Stimulated activated naive CD8-positive, alpha-beta T cell treated with anti-CD3 and anti-CD28 coated beads, Interleukin-15, Interleukin-2, amounts not matched to agents 100 ng/mL and 50 ng/mL, for 24 hours (primary cell): ENCODE measurements around the gene SEM1.
A peak's percentile ranks its signal among the peaks of the same experiment; 100 is the strongest.

Experiments
- H3K27ac Mint-ChIP-seq: one replicate; pipeline ENCODE4 v1.8.0; 2021; ENCODE audit warnings: mild to moderate bottlenecking, mixed read lengths
- H3K27me3 Mint-ChIP-seq: one replicate; pipeline ENCODE4 v1.8.0; 2021; ENCODE audit warnings: mixed read lengths
- H3K36me3 Mint-ChIP-seq: one replicate; pipeline ENCODE4 v1.8.0; 2021; ENCODE audit warnings: low read depth, mixed read lengths
- H3K4me1 Mint-ChIP-seq: one replicate; pipeline ENCODE4 v1.8.0; 2021; ENCODE audit warnings: low read depth, mixed read lengths
- H3K4me3 Mint-ChIP-seq: one replicate; pipeline ENCODE4 v1.8.0; 2021; ENCODE audit warnings: mild to moderate bottlenecking, mixed read lengths
- H3K9me3 Mint-ChIP-seq: one replicate; pipeline ENCODE4 v1.8.0; 2021; ENCODE audit warnings: mixed read lengths

Gene SEM1

GRCh38 chr7:96686305-96686704 is 23.3 kb downstream of the SEM1 start:
- H3K4me1 Mint-ChIP-seq: peaks cover 29% of the 10 kb centered on the region
- peak overlapping the region; percentile 38 for H3K27ac Mint-ChIP-seq
- H3K36me3 Mint-ChIP-seq: peaks cover 76% of the 10 kb centered on the region
- no peak overlapping the region for H3K4me3 Mint-ChIP-seq
- no peaks in the 10 kb centered on the region for H3K27me3 Mint-ChIP-seq
- H3K9me3 Mint-ChIP-seq: peaks cover 13% of the 10 kb centered on the region

GRCh38 chr7:96685755-96686154 is 23.9 kb downstream of the SEM1 start:
- peaks cover 29% of the 10 kb centered on the region for H3K4me1 Mint-ChIP-seq
- no peaks in the 10 kb centered on the region for H3K27me3 Mint-ChIP-seq
- H3K27ac Mint-ChIP-seq: peak overlapping the region; percentile 38
- H3K9me3 Mint-ChIP-seq: peaks cover 17% of the 10 kb centered on the region
- H3K36me3 Mint-ChIP-seq: peaks cover 77% of the 10 kb centered on the region
- no peak overlapping the region for H3K4me3 Mint-ChIP-seq

- peaks cover 29% of the 10 kb centered on the region for H3K4me1 Mint-ChIP-seq
- H3K27me3 Mint-ChIP-seq: no peaks in the 10 kb centered on the region
- no peak overlapping the region for H3K4me3 Mint-ChIP-seq
- peaks cover 79% of the 10 kb centered on the region for H3K36me3 Mint-ChIP-seq
- peak overlapping the region; percentile 16 for H3K27ac Mint-ChIP-seq
- peaks cover 17% of the 10 kb centered on the region for H3K9me3 Mint-ChIP-seq
Observed at GRCh38 chr7:96685353-96685752, 24.3 kb downstream of the SEM1 start.

- no peak overlapping the region for H3K27ac Mint-ChIP-seq
- peaks cover 13% of the 10 kb centered on the region for H3K9me3 Mint-ChIP-seq
- H3K4me3 Mint-ChIP-seq: no peak overlapping the region
- no peaks in the 10 kb centered on the region for H3K27me3 Mint-ChIP-seq
- peaks cover 46% of the 10 kb centered on the region for H3K36me3 Mint-ChIP-seq
- peaks cover 12% of the 10 kb centered on the region for H3K4me1 Mint-ChIP-seq
Observed at GRCh38 chr7:96679886-96680285, 29.8 kb downstream of the SEM1 start.

- H3K36me3 Mint-ChIP-seq: peaks cover 16% of the 10 kb centered on the region
- H3K27me3 Mint-ChIP-seq: no peaks in the 10 kb centered on the region
- H3K4me3 Mint-ChIP-seq: no peak overlapping the region
- H3K27ac Mint-ChIP-seq: no peak overlapping the region
- peaks cover 3% of the 10 kb centered on the region for H3K9me3 Mint-ChIP-seq
- H3K4me1 Mint-ChIP-seq: peaks cover 3% of the 10 kb centered on the region
Observed at GRCh38 chr7:96676919-96677318, 32.7 kb downstream of the SEM1 start.

- no peak overlapping the region for H3K4me3 Mint-ChIP-seq
- peaks cover 9% of the 10 kb centered on the region for H3K36me3 Mint-ChIP-seq
- H3K4me1 Mint-ChIP-seq: peaks cover 3% of the 10 kb centered on the region
- no peak overlapping the region for H3K27ac Mint-ChIP-seq
- no peaks in the 10 kb centered on the region for H3K27me3 Mint-ChIP-seq
- no peaks in the 10 kb centered on the region for H3K9me3 Mint-ChIP-seq
Observed at GRCh38 chr7:96675548-96675947, 34.1 kb downstream of the SEM1 start.

GRCh38 chr7:96674565-96674964 is 35.1 kb downstream of the SEM1 start:
- Mint-ChIP-seq H3K9me3 (no peaks in the 10 kb centered on the region), H3K27ac (no peak overlapping the region), H3K4me3 (no peak overlapping the region), H3K36me3 (peaks cover 8% of the 10 kb centered on the region), H3K27me3 (no peaks in the 10 kb centered on the region), H3K4me1 (peaks cover under 1% of the 10 kb centered on the region)

- no peak overlapping the region for H3K27ac Mint-ChIP-seq
- H3K27me3 Mint-ChIP-seq: no peaks in the 10 kb centered on the region
- H3K36me3 Mint-ChIP-seq: peaks cover 12% of the 10 kb centered on the region
- no peaks in the 10 kb centered on the region for H3K9me3 Mint-ChIP-seq
- no peak overlapping the region for H3K4me3 Mint-ChIP-seq
- no peaks in the 10 kb centered on the region for H3K4me1 Mint-ChIP-seq
Observed at GRCh38 chr7:96671854-96672253, 37.8 kb downstream of the SEM1 start.

GRCh38 chr7:96670338-96671289 is 39.0 kb downstream of the SEM1 start:
- Mint-ChIP-seq H3K27me3 (no peaks in the 10 kb centered on the region), H3K4me1 (no peaks in the 10 kb centered on the region), H3K9me3 (no peaks in the 10 kb centered on the region), H3K36me3 (peaks cover 17% of the 10 kb centered on the region), H3K27ac (no peak overlapping the region), H3K4me3 (no peak overlapping the region)

- Mint-ChIP-seq H3K9me3 (no peaks in the 10 kb centered on the region), H3K27me3 (no peaks in the 10 kb centered on the region), H3K27ac (no peak overlapping the region), H3K4me3 (no peak overlapping the region), H3K36me3 (peaks cover 17% of the 10 kb centered on the region), H3K4me1 (no peaks in the 10 kb centered on the region)
Observed at GRCh38 chr7:96669812-96670211, 39.8 kb downstream of the SEM1 start.

GRCh38 chr7:96667026-96667425 is 42.6 kb downstream of the SEM1 start:
- peaks cover 18% of the 10 kb centered on the region for H3K4me1 Mint-ChIP-seq
- H3K9me3 Mint-ChIP-seq: no peaks in the 10 kb centered on the region
- no peaks in the 10 kb centered on the region for H3K27me3 Mint-ChIP-seq
- no peak overlapping the region for H3K4me3 Mint-ChIP-seq
- H3K36me3 Mint-ChIP-seq: peaks cover 17% of the 10 kb centered on the region
- H3K27ac Mint-ChIP-seq: no peak overlapping the region

- Mint-ChIP-seq H3K9me3 (no peaks in the 10 kb centered on the region), H3K4me3 (no peak overlapping the region), H3K27me3 (no peaks in the 10 kb centered on the region), H3K36me3 (peaks cover 15% of the 10 kb centered on the region), H3K4me1 (peaks cover 18% of the 10 kb centered on the region), H3K27ac (no peak overlapping the region)
Observed at GRCh38 chr7:96665689-96666088, 44.0 kb downstream of the SEM1 start.

GRCh38 chr7:96664793-96665192 is 44.9 kb downstream of the SEM1 start:
- H3K9me3 Mint-ChIP-seq: no peaks in the 10 kb centered on the region
- H3K4me3 Mint-ChIP-seq: no peak overlapping the region
- no peaks in the 10 kb centered on the region for H3K27me3 Mint-ChIP-seq
- peaks cover 10% of the 10 kb centered on the region for H3K36me3 Mint-ChIP-seq
- H3K27ac Mint-ChIP-seq: no peak overlapping the region
- H3K4me1 Mint-ChIP-seq: peaks cover 18% of the 10 kb centered on the region

- no peaks in the 10 kb centered on the region for H3K9me3 Mint-ChIP-seq
- H3K27me3 Mint-ChIP-seq: no peaks in the 10 kb centered on the region
- no peak overlapping the region for H3K4me3 Mint-ChIP-seq
- peaks cover 10% of the 10 kb centered on the region for H3K36me3 Mint-ChIP-seq
- H3K4me1 Mint-ChIP-seq: peaks cover 18% of the 10 kb centered on the region
- H3K27ac Mint-ChIP-seq: no peak overlapping the region
Observed at GRCh38 chr7:96663871-96664445, 45.7 kb downstream of the SEM1 start.

- Mint-ChIP-seq H3K36me3 (peaks cover 10% of the 10 kb centered on the region), H3K27ac (no peak overlapping the region), H3K27me3 (no peaks in the 10 kb centered on the region), H3K4me1 (peaks cover 18% of the 10 kb centered on the region), H3K4me3 (no peak overlapping the region), H3K9me3 (no peaks in the 10 kb centered on the region)
Observed at GRCh38 chr7:96663457-96663856, 46.2 kb downstream of the SEM1 start.
